ENCODE results near the gene DCT. TPM values are rescaled to one million over a fixed set of nuclear protein-coding genes. Genes with fewer than 3 reads are reported as not detected.

The DCT gene
- total RNA-seq, 1 experiment from 2014 or later: 0.12 TPM

- TF ChIP-seq SIN3A (IDR thresholded peaks at IDR 0.05; ENCODE audit: low read depth): no peak
- no peak for TF ChIP-seq FOSL1 (IDR thresholded peaks at IDR 0.05; ENCODE audit: low read depth)
- no peak for TF ChIP-seq ZBTB33 (IDR thresholded peaks at IDR 0.05; ENCODE audit: extremely low read depth, insufficient replicate concordance, low read length)
- TF ChIP-seq YY1 (IDR thresholded peaks at IDR 0.05; ENCODE audit: extremely low read depth, insufficient replicate concordance, low read depth, low read length): no peak
- TF ChIP-seq TCF7L2 (IDR thresholded peaks at IDR 0.05; ENCODE audit: borderline replicate concordance, extremely low read depth, insufficient read depth, insufficient read length): no peak
- TF ChIP-seq ELF1 (IDR thresholded peaks at IDR 0.05; ENCODE audit: borderline replicate concordance, low read depth): no peak
- no peak for TF ChIP-seq ATF3 (IDR thresholded peaks at IDR 0.05)
- TF ChIP-seq REST (IDR thresholded peaks at IDR 0.05; ENCODE audit: low read depth): no peak
- no peak for TF ChIP-seq EZH2 (IDR thresholded peaks at IDR 0.05)
- TF ChIP-seq SRF (IDR thresholded peaks at IDR 0.05; ENCODE audit: low read depth): no peak
- no peak for TF ChIP-seq ZNF274 (IDR thresholded peaks at IDR 0.05; ENCODE audit: low read depth, low read length)
- TF ChIP-seq EGR1 (IDR thresholded peaks at IDR 0.05; ENCODE audit: low read depth): no peak
- TF ChIP-seq CTCF (IDR thresholded peaks at IDR 0.05 in 2 of 3, conservative IDR thresholded peaks at IDR 0.05 in 1 of 3; ENCODE audit: borderline replicate concordance in 1 of 3, insufficient read depth in 1 of 3, low read depth in 2 of 3, low read length in 2 of 3): no peak
Observed at GRCh38 chr13:94408314-94409036, 71.0 kb downstream of the DCT start.

More at GRCh38 chr13:94408314-94409036, 71.0 kb downstream of the DCT start:
- Histone ChIP-seq H3K9me3 (ENCODE audit: control insufficient read depth in 1 of 2, insufficient read depth in 1 of 2, low read depth in 1 of 2, low read length in 2 of 2) (no peaks in the 10 kb centered on the region), H3K9me2 (ENCODE audit: insufficient read depth) (no peaks in the 10 kb centered on the region), H4K20me1 (ENCODE audit: insufficient read depth) (no peaks in the 10 kb centered on the region), H3K79me2 (ENCODE audit: insufficient read depth, low read length) (no peaks in the 10 kb centered on the region), H3K27me3 (ENCODE audit: insufficient read depth, low read length) (0 out of 2 replicates have a peak, but pooled peaks cover 7% of the 10 kb centered on the region), H3K4me1 (ENCODE audit: control insufficient read depth in 1 of 2, insufficient read depth in 2 of 2, low read length in 2 of 2) (no peaks in the 10 kb centered on the region), H3K27ac (ENCODE audit: low read depth, low read length) (no peak overlapping the region), H3K4me3 (replicated peaks in 1 of 2; ENCODE audit: low read depth in 1 of 2, low read length in 2 of 2) (no peak overlapping the region), H3K4me2 (ENCODE audit: low read length) (no peak overlapping the region), H3K9ac (ENCODE audit: low read length) (no peak overlapping the region), H3K36me3 (ENCODE audit: control insufficient read depth in 1 of 2, insufficient read depth in 2 of 2, low read length in 2 of 2) (no peaks in the 10 kb centered on the region), H2AFZ (ENCODE audit: low read depth, low read length, poor library complexity, severe bottlenecking) (no peak overlapping the region)
- ATAC-seq (no peak), DNase-seq (ENCODE audit: low read depth, low spot score) (no peak)
- ChIA-PET CTCF (no interaction called here), POLR2A (no interaction called here), RAD21 (ENCODE audit: low non-redundant PET in 1 of 2, low total read pairs in 2 of 2, uncharacterized antibody in 2 of 2, unreplicated experiment in 2 of 2) (no interaction called here)
- no TSS peak for BruUV-seq (replicated peaks)
- intact Hi-C loops (cut with micrococcal nuclease): no loop called here

Data from HCT116 (cell line).